Transverse colon (tissue), 4 donors: ENCODE results near the gene GNG13. TPM values are rescaled to one million over a fixed set of nuclear protein-coding genes. Genes with fewer than 3 reads are reported as not detected.

ENCODE experiments used
- DNase-seq: peaks from one replicate; pipeline ENCODE4 v3.0.0-alpha.2; 2019
- H3K27ac ChIP-seq, 4 donors: fragments of 200-600 bp; sonication (generic); 2 replicates each; pipeline ENCODE4 v1.5.1; 2016 to 2018; ENCODE audit warnings: inconsistent platforms in 4 of 4
- H3K27me3 ChIP-seq: fragments of 200-600 bp; sonication (generic); 2 replicates; pipeline ENCODE4 v1.5.1; 2017; ENCODE audit warnings: inconsistent platforms
- H3K36me3 ChIP-seq, 4 donors: fragments of 200-600 bp; sonication (generic); 2 replicates each; pipeline ENCODE4 v1.5.1; 2017 to 2019; ENCODE audit warnings: inconsistent platforms in 4 of 4
- H3K4me1 ChIP-seq, 4 donors: fragments of 200-600 bp; sonication (generic); 2 replicates each; pipeline ENCODE4 v1.5.1; 2017 to 2020; ENCODE audit warnings: inconsistent platforms in 4 of 4
- H3K4me3 ChIP-seq, 4 donors: fragments of 200-600 bp; sonication (generic); 1 replicate in 1 of 4; 2 replicates in 3 of 4; pipeline versions ENCODE4 v1.5.1 to v1.6.1; 2017 to 2019; ENCODE audit warnings: inconsistent platforms in 4 of 4
- H3K9me3 ChIP-seq, 2 donors: fragments of 200-600 bp; sonication (generic); 2 replicates each; pipeline ENCODE4 v1.5.1; 2017 to 2019; ENCODE audit warnings: inconsistent platforms in 2 of 2
- CTCF ChIP-seq, 5 experiments: fragments of 200-600 bp in 3 of 5; fragments of 450-650 bp in 2 of 5; sonication (generic) in 3 of 5; IDR thresholded peaks; 1 replicate in 2 of 5; 2 replicates in 3 of 5; pipeline ENCODE4 v1.5.1; 2016 to 2017; ENCODE audit warnings: antibody characterized with exemption in 5 of 5, inconsistent platforms in 3 of 5, mild to moderate bottlenecking in 2 of 5, moderate library complexity in 1 of 5
- EP300 ChIP-seq: sonication (generic); formaldehyde crosslinking; IDR thresholded peaks from one replicate; pipeline ENCODE4 v1.6.1; 2017; ENCODE audit warnings: antibody characterized with exemption, low read depth
- POLR2A ChIP-seq: fragments of 450-650 bp; IDR thresholded peaks from one replicate; pipeline ENCODE4 v1.6.1; 2016; ENCODE audit warnings: antibody characterized with exemption, mild to moderate bottlenecking, moderate library complexity
- POLR2AphosphoS5 ChIP-seq, 3 donors: sonication (generic); formaldehyde crosslinking; IDR thresholded peaks; one replicate each; pipeline ENCODE4 v1.6.1; 2016; ENCODE audit warnings: antibody characterized with exemption in 3 of 3
- WGBS, 2 donors: methylation state at CpG; one replicate each; pipeline ENCODE4 v1.1.5; 2018; ENCODE audit warnings: low coverage in 1 of 2; 5-methylcytosine and 5-hydroxymethylcytosine counted together
- in situ Hi-C, 4 donors: fragments of 200-750 bp; cut with MboI; loops; one replicate each; pipeline versions ENCODE4 v1.15.0 to v1.15.1; 2017; ENCODE audit warnings: low sequenced_read_pairs in 3 of 4, low pct_ligation_motif_present in 1 of 4, low pct_unique_long_range_greater_than_20kb in 1 of 4
- intact Hi-C: fragments of 100-400 bp; cut with DNase I; formaldehyde crosslinking; loops from one replicate; pipeline ENCODE4 v1.15.1; 2023; ENCODE audit warnings: low total_unique reads
- total RNA-seq, 4 donors: library from RNA; depleted of rRNA; stranded (reverse); fragments of >200 nt; gene quantifications; one replicate each; pipeline ENCODE4 v1.1.0, GENCODE V29; 2016

GNG13 gene, protein sequence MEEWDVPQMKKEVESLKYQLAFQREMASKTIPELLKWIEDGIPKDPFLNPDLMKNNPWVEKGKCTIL
- total RNA-seq = under 1 TPM in 1 of 4 donors, not detected in 3; 0.48 TPM

DNA sequence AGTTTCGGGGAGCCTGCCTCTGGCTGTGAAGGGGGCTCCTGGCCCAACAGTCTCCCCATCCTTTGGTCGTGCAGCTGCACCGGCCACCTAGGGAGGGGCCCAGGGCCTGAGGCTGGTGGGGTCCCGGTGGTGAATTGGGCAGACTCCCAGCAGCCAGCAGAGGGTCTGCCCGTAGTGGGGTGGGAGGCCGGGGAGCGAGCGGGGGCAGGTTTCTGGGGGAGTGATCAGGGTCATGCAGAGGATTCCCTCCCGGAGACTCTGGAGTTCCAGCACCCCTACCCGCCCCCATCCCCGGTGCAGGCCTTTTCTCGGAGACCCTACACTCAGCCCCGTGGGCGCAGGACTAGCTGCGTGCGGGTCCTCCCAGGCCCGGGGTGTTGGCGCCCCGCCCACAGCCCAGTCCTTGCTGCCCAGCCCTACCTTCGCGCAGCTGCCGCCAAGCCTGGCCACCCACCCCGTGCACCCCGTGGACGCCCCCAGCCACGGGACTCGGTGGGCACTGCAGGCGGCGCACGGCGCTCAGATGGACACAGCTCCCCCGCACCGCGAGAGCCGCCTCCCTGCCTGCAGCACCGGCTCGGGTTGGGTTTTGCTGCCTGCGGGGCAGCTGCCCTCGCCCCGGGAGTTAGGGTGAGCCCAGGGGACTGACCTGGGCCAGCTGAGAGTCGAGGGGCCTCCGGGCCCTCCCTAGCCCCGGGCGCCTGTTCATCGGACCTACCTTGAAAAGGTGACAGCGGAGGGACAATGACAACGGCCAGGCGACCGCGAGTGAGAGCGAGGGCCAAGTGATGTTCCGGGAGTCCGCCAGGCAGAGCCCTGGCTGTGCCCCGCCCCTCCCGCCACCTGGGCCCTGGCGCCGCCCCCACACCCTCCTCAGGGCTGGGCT, at the start of gene GNG13:
TSS of gene GNG13 (minus strand) at position 787 of the 886 bp plus-strand sequence. CDS start 1,657 bp downstream, outside the sequence.
- Histone ChIP-seq H3K4me1 (no peaks in the 10 kb centered on the region), H3K4me3 (no peak within 1 kb of the TSS), H3K27me3 (peaks cover 60% of the 10 kb centered on the region), H3K36me3 (no peaks in the 10 kb centered on the region), H3K9me3 (no peaks in the 10 kb centered on the region), H3K27ac (no peak within 1 kb of the TSS)
- intact Hi-C loops (no loop called here), in situ Hi-C loops (loop anchor here in 2 of 4 donors (25.0 kb wide), 1 partner anchor 262 kb away; the partner anchor contains the start of gene SSTR5 (in 2 of the 2))
- no peak for TF ChIP-seq EP300
- DNase-seq = no peak
- 5% methylated on average over 45 of the region's 57 CpGs; no CpG with 5 or more reads in 1 of the 2 donors for WGBS, 2 donors

DNA sequence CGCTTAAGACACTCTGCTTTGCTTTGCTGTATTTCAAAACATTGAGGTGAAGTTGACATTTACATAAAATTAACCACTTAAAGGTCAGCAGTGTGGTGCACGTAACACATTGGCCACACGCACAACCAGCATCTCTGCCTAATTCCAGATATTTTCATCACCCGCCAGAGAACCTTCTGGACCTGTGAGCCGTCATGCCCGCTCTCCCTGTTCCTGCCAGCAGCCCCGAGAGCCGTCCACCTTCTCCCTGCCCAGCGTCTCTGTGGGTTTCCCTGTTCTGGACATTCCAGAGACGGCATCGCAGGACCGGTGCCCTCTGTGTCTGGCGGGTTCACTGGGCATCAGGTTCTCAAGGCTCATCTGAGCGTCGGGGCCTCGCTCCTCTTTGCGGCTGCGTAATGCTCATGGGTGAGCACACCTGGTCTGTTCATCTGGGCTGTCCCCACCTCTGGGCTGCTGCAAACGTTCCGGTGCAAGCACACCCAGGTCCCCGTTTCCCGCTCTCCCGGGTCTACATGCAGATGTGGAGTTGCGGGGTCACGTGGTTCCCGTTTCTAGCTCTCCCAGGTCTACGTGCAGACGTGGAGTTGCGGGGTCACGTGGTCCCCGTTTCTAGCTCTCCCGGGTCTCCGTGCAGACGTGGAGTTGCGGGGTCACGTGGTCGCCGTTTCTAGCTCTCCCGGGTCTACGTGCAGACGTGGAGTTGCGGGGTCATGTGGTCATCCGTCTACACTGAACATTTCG, 48.1 kb upstream of the GNG13 start:
- no peak for DNase-seq
- Histone ChIP-seq H3K27ac (no peak overlapping the region), H3K27me3 (no peaks in the 10 kb centered on the region), H3K9me3 (no peaks in the 10 kb centered on the region), H3K4me1 (no peaks in the 10 kb centered on the region), H3K4me3 (no peak overlapping the region), H3K36me3 (no peaks in the 10 kb centered on the region)
- intact Hi-C loops (no loop called here), in situ Hi-C loops (no loop called here)
- WGBS, 2 donors = 93 to 94% methylated on average over 21 to 44 of the region's 44 CpGs
- TF ChIP-seq POLR2A (no peak), EP300 (no peak)

GRCh38 chr16:847681-848445, 47.3 kb upstream of the GNG13 start:
- no peaks in the 10 kb centered on the region for H3K27me3 ChIP-seq
- in situ Hi-C loops = no loop called here
- WGBS, 2 donors = 94% methylated on average over 31 of the region's 33 CpGs; no CpG with 5 or more reads in 1 of the 2 donors

DNA sequence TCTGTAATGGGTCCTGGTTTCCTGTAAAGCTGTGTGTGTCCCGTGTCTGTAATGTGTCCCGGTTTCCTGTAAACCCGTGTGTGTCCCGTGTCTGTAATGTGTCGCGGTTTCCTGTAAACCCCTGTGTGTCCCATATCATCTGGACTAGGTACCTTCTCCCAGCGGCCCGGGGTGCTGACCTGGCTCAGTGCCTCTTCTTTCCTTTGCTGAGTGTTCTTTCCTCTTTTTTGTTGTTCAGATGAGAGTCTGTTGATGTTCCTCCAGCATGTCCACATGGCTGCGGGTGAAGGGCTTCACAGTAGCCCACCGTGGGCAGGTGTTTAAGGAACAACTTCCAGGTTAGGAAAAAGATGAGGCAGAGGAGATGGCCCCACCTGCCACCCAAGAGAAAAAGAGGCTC, 46.6 kb upstream of the GNG13 start:
- Histone ChIP-seq H3K27ac (no peak overlapping the region), H3K36me3 (no peaks in the 10 kb centered on the region), H3K4me1 (no peaks in the 10 kb centered on the region), H3K4me3 (no peak overlapping the region), H3K27me3 (no peaks in the 10 kb centered on the region), H3K9me3 (no peaks in the 10 kb centered on the region)
- TF ChIP-seq POLR2AphosphoS5 (IDR thresholded peaks at IDR 0.05) (no peak), POLR2A (no peak), EP300 (no peak), CTCF (IDR thresholded peaks at IDR 0.05) (no peak)
- WGBS, 2 donors = 89 to 91% methylated on average over 8 to 10 of the region's 10 CpGs
- no peak for DNase-seq
- intact Hi-C loops = no loop called here
- in situ Hi-C loops = no loop called here

More at GRCh38 chr16:847681-848445, 47.3 kb upstream of the GNG13 start:
- Histone ChIP-seq H3K4me3 (no peak overlapping the region), H3K36me3 (no peaks in the 10 kb centered on the region), H3K9me3 (no peaks in the 10 kb centered on the region), H3K4me1 (no peaks in the 10 kb centered on the region), H3K27ac (no peak overlapping the region)
- no peak for DNase-seq
- intact Hi-C loops = no loop called here
- TF ChIP-seq POLR2A (no peak), POLR2AphosphoS5 (IDR thresholded peaks at IDR 0.05) (no peak), EP300 (no peak), CTCF (IDR thresholded peaks at IDR 0.05) (no peak)
